ENCODE data around the gene GLIS2.

The GLIS2 gene

GRCh38 chr16:4385789-4386450 lies 70.1 kb downstream of the GLIS2 start:
- DNase-seq: no peak

GRCh38 chr16:4386451-4386805 lies 70.6 kb downstream of the GLIS2 start:
- DNase-seq: no peak

- no peak for DNase-seq
Measured at GRCh38 chr16:4386951-4387565, 71.2 kb downstream of the GLIS2 start.

GRCh38 chr16:4387781-4388180 lies 71.9 kb downstream of the GLIS2 start:
- no peak for DNase-seq

- DNase-seq: no peak
Measured at GRCh38 chr16:4388271-4389021, 72.6 kb downstream of the GLIS2 start.

All from activated effector memory CD4-positive, alpha-beta T cell treated with Interleukin-2 at 50 U/mL for 16 hours (primary cell).